Muscle of arm (tissue), 12 donors: ENCODE data around the gene PARD3B. TPM values are rescaled to one million over a fixed set of nuclear protein-coding genes. Genes with fewer than 3 reads are reported as not detected.

Experiments used
- DNase-seq: peaks from one replicate; pipeline ENCODE4 v3.0.0-alpha.2; 2013
- polyA plus RNA-seq, 12 donors: library from polyadenylated mRNA; unstranded; fragments of 120-200 nt; gene quantifications; one replicate each; pipeline ENCODE4 v1.2.1, GENCODE V29; 2013; ENCODE audit not compliant: insufficient read length in 12 of 12

PARD3B gene
- polyA plus RNA-seq, 12 donors: 7.3 to 12.2 (median 8.5) TPM; not detected in 1

- no peak for DNase-seq
These were observed 345.4 kb downstream of the PARD3B start for GRCh38 chr2:204890680-204891079.

- no peak for DNase-seq
These were observed 346.5 kb downstream of the PARD3B start for GRCh38 chr2:204891739-204892138.

DNA sequence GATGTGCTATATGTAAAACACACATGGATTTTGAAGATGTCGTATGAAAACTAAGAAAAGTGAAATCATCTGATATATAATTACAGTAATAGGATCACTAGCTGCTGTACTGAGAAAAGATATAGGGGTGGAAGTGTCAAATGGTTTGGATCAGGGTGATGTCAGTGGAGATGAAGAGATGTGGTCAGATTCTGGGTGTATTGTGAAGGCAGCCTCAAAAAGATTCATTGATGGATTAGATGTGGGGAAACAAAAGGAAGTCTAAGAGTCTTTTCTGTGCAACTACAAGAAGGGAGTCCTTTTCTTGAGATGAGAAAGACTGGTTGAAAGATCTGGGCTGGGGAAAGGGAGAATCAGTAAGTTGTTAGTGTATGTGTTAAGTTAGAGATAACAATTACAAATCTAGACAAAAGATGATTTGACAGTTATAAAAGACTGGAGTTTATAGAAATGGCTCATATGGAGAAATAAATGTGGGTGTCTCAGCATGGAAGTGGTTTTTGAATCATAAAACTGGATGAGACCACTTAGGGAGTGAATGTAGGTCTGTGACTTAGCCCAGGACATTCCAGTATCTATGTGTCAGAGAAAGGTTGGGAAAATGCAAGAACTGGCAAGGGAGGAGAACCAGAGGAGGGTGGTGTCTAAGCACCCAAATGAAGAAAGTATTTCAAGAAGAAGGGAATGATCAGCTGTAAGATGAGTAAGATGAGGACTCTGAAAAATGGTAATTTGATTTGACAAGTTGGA is 347.4 kb downstream of the PARD3B start:
- no peak for DNase-seq

GRCh38 chr2:204896146-204896545 is 350.9 kb downstream of the PARD3B start:
- no peak for DNase-seq

- DNase-seq: no peak
These were observed 352.3 kb downstream of the PARD3B start for GRCh38 chr2:204897561-204897960.

DNA sequence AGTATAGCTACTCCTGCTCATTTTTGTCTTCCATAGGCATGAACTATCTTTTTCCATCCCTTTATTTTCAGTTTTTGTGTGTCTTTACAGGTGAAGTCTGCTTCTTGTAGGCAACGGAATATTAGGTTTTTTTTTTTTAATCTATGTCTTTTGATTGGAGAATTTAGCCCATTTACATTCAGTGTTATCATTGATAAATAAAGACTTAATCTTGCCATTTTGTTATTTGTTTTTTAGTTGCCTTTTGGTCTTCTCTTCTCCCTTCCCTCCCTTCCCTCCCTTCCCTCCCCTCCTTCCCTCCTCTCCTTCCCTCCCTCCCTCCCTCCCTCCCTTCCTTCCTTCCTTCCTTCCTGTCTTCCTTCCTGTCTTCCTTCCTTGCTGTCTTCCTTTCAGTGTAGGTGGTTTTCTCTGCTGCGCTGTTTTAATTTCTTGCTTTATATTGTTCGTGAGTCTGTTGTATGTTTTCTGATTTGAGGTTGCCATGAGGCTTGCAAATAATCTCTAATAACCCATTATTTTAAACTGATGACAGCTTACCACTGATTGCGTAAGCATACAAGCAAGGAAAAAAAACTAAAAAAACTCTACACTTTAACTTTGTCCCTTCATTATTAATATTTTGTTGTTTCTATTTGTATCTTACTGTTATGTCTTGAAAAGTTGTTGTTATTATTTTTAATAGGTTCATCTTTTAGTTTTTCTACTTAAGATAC is 353.8 kb downstream of the PARD3B start:
- no peak for DNase-seq

DNA sequence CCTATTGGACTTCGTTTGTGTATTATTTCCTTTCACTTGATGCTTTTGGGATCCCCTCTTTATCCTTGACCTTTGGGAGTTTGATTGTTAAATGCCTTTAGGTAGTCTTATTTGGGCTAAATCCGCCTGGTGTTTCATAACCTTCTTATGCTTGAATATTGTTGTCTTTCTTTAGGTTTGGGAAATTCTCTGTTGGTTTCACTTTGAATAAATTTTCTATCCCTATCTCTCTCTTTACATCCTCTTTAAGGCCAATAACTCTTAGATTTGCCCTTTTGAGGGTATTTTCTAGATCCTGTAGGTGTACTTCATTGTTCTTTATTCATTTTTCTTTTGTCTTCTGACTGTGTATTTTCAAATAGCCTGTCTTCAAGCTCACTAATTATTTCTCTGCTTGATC is 354.7 kb downstream of the PARD3B start:
- DNase-seq: no peak

GRCh38 chr2:204900487-204900886 is 355.2 kb downstream of the PARD3B start:
- DNase-seq: no peak

DNA sequence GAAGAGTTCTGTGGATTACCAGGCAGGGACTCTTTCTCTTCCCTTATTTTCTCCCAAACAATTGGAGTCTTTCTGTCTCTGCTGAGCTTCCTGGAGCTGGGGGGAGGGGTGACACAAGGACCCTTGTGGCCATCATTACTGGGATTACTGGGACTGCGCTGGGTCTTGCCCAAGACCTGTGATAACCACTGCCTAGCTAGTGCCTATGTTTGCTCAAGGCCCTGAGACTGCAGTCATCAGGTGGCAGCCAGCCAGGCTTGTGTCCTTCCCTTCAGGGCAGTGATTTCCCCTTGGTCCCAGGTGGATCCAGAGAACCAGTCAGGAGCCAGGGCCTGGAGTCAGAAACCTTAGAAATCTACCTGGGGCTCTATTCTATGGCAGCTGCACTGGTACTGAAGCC is 355.6 kb downstream of the PARD3B start:
- no peak for DNase-seq

DNA sequence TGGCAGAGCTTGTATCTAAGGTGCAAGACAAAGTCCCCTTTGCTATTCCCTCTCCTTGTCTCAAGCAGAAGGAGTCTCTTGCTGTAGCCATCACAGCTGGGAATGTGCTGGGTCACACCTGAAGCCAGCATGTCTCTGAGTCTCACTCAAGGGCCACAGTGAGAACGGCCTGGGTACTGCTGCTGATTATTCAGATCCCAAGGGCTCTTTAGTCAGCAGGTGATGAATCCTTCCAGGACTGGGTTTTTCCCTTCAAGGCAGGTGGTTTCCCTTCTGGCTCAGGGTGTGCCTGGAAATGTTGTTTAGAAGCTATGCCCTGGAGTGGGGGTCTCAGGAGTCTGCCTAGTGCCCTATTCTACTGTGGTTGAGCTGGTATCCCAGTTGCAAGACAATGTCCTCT is 356.3 kb downstream of the PARD3B start:
- no peak for DNase-seq

DNA sequence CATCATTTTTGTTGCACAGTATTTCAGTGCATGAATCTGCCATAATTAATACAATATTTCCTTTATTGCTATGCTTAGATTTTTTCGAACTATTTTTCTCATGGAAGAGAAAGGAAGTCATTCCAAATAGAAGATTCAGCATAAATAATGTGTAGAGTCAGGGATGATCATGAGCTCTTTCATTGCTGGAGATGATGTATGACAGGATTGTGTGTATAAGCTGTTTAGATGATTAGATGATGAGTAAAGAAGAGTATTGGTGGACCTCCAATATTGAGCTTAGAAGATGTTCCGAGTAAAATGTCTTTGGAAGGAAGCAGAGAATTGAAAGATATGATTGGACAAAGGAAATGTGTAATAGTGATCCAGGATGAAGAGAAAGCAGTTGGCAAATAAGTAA is 364.5 kb downstream of the PARD3B start:
- no peak for DNase-seq

DNA sequence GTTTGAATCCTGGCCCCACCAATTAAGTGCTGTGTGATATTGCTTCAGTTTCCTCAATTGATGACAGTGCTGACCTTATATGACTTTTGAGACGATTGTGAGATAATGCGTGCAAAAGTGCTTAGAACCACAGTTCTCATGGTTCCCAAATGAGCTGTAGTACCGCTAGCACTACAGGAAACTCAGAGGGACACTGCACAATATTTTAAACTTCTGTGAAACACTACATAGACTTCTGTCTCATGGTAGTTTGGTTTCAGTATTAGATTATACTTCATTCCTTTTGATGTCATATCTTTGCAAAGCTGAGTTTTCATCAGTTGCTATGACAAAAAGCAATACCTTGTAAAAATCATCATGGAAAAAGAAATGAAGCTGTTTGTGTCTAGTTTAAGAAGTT is 368.0 kb downstream of the PARD3B start:
- DNase-seq: no peak

GRCh38 chr2:204913854-204914464 is 368.7 kb downstream of the PARD3B start:
- no peak for DNase-seq

GRCh38 chr2:204914708-204915107 is 369.4 kb downstream of the PARD3B start:
- DNase-seq: no peak

GRCh38 chr2:204917089-204917701 is 371.9 kb downstream of the PARD3B start:
- no peak for DNase-seq

DNA sequence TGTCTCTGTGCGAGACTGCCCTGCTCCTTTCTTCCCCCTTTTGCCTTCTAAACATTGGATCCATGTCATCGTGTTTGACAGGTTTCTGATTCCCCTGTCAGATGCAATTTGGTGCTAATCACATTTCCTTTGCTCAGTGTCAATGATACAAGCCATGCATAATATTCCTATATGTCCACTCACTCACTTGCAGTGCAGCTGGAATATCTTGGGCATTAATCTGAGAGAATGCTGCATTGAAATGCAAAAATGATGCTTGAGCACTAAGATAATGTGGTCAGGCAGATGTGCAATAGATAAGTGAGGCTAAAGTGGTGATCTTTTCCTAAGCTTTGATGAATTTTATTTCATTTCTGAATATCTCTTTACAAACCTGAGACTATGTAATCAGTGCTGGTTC is 375.5 kb downstream of the PARD3B start:
- no peak for DNase-seq

DNA sequence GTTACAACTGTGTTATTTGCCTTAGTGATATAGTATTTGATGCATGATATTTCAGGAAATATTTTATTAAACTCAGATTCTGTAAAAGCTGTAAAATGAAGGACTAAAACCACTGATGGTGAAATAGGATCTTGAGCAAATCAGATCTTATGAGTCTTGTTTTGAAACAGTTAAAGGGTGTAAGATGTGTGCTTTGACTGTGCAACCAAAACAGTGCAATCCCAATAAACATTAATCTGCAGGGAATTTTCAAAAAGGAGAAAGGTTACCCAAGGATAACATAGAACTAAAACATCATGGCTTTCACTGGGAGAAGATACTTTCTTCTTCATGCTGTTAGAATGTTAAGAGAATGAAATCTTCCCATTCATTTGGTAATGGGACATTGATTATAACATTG is 378.7 kb downstream of the PARD3B start:
- DNase-seq: no peak

DNA sequence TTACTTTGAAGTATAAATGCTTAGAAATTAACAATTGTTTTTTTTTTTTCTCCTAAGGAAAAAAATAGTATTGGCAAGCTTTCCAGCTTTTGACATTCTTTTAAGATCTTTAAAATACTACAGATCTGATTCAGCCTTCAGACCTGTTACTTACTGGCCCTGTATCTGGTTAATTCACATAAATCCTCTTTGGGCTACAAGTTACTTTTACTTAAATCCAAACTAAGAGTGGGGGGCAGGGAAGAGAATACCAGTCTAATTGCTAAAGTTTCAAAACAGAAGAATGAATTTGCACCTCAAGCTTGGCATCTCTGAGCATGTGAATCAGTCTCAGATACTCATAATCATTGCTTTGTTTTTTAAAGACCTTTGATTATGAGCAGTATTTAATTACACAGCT is 386.3 kb downstream of the PARD3B start:
- DNase-seq: no peak

DNA sequence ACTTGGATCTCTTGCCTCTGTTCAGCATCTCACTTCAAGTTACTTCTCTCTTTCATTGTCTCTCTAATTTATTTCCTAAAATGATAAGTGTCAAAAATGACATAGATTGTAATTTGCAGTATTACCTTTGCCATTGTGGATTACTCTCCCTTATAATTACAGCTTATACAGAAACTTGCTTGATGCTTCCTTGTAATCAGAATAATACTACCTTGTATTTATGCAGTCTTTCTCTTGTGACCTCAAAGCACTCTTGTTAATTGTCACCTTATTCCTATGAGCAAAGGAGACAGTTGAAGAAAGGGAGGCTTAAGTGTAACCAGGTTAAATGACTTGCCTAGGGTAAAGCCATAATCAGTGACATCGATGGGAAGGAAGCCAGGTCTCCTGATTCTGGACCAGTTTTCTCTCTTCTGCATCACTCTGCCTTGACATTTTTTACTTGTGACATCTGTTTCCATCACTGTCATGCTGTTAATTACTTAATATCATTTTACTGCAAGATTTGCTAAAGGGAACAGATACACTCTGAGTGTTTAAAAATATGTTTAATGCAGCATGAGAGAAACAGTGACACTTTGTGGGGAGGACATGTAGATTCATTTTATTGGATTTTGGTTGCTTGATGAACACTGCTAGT is 388.6 kb downstream of the PARD3B start:
- DNase-seq: no peak

DNA sequence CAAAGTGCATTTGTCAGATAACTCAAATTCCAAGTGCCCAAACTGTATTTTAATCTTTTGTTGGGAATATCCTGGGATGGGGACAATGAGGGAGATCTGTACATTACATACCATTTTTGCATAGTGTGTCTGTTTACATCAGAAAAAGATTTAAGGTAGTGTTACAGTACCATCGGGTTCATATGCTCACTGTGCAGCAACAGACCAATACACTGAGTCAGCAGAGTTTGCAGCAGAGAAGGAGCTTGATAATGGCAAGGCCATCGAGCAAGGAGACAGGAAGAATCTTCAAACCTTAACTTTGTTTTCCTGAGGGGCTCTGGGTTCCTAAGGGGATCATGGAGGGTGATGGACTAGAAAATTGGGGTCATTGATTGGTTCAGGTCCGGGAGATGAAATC is 399.7 kb downstream of the PARD3B start:
- no peak for DNase-seq

DNA sequence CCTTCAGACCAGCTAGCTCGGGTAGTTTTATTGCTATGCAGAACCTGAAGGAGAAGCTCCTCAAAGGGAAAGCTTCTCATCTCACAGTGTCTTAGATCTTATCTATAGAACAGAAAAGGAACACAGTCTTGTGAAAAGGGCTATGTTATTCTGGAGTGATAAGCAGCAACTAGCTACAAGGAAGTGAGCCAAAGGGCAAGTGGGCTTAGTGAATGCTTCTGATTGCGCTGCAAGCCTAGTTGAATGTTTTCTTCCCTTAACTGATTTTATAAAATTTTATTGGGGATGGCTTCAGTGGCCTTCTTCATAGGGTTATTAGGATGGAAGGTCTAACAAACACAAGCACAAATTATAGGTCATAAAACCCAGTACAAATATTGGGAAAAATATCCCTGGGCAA is 400.1 kb downstream of the PARD3B start:
- DNase-seq: no peak

DNA sequence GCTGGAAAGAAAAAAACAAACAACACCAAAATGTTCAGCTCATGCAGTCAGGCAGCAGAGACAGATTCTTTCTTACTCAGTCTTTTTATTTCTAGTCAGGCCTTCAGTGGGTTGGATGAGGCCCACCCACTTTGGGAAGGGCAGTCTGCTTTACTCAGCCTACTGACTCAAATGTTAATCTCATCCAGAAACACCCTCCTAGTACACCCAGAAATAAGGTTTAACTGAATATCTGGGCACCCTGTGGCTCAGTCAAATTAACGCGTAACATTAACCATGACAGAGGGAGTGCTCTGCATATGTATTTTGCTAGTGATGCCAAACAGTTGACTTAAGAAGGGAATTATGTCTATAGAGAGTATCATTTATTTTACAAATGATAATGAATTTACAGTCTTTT is 401.6 kb downstream of the PARD3B start:
- DNase-seq: no peak
